Measurements from ENCODE around the gene CBR3. TPM values are rescaled to one million over a fixed set of nuclear protein-coding genes. Genes with fewer than 3 reads are reported as not detected.

CBR3 gene
- total RNA-seq, 1 donor from 2014 or later: 0.31 TPM

DNA sequence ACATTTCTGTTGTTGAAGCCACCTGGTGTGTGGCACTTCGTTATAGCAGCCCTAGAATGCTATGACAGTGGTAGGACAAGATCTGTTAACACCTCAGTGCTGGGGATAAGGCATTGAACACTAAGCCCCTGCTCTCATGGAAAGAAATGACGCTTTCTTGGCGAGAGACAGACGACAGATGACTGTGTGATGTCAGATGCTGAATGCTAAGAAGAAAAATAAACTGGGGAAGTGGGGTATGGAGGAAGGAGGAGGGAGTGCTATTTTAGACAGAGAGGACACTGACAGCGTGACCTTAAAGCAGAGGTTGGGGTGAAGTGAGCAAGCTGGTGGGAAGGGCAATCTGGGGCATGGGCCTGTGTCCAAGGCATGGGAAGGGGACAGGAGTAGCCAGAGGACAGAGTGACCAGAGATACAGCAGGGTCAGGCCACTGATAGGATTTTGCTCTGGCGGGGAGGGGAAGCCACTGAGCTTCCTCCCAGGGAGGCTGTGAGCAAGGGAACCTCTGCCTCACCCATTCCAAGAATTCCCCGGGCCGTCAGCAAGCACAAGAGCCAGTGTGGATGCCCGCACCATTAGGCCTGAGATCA lies 37.0 kb downstream of the CBR3 start:
- Mint-ChIP-seq H3K36me3 (peaks cover 12% of the 10 kb centered on the region), H3K4me3 (no peak overlapping the region), H3K27ac (no peak overlapping the region), H3K4me1 (peaks cover 3% of the 10 kb centered on the region), H3K27me3 (ENCODE audit: low read depth) (no peaks in the 10 kb centered on the region), H3K9me3 (no peaks in the 10 kb centered on the region)
- DNase-seq (ENCODE audit: low spot score in 2 of 2, unreplicated experiment in 2 of 2): no peak
- TF ChIP-seq, protein P1, sequence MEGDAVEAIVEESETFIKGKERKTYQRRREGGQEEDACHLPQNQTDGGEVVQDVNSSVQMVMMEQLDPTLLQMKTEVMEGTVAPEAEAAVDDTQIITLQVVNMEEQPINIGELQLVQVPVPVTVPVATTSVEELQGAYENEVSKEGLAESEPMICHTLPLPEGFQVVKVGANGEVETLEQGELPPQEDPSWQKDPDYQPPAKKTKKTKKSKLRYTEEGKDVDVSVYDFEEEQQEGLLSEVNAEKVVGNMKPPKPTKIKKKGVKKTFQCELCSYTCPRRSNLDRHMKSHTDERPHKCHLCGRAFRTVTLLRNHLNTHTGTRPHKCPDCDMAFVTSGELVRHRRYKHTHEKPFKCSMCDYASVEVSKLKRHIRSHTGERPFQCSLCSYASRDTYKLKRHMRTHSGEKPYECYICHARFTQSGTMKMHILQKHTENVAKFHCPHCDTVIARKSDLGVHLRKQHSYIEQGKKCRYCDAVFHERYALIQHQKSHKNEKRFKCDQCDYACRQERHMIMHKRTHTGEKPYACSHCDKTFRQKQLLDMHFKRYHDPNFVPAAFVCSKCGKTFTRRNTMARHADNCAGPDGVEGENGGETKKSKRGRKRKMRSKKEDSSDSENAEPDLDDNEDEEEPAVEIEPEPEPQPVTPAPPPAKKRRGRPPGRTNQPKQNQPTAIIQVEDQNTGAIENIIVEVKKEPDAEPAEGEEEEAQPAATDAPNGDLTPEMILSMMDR (IDR thresholded peaks at IDR 0.05; ENCODE audit: unreplicated experiment): no peak

DNA sequence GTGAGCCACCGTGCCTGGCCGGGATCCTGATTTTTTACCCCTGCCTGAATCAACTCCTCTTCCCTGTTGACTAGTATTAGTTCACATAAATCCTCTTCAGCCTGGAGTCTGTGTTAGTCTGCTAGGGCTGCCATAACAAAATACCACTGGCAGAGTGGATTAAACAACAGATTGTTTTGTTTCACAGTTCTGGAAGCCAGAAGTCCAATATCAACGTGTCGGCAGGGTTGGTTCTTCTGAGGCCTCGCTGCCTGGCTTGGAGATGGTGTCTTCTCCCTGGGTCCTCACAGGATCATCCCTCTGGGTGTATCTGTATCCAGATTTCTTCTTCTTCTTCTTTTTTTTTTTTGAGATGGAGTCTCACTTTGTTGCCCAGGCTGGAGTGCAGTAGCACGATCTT lies 39.9 kb downstream of the CBR3 start:
- no peak overlapping the region for H3K4me3 Mint-ChIP-seq
- H3K27ac Mint-ChIP-seq: no peak overlapping the region
- TF ChIP-seq, protein P1 (IDR thresholded peaks at IDR 0.05; ENCODE audit: unreplicated experiment): no peak
- peaks cover 9% of the 10 kb centered on the region for H3K36me3 Mint-ChIP-seq
- H3K27me3 Mint-ChIP-seq (ENCODE audit: low read depth): no peaks in the 10 kb centered on the region
- peaks cover 9% of the 10 kb centered on the region for H3K9me3 Mint-ChIP-seq
- no peak for DNase-seq (ENCODE audit: low spot score in 2 of 2, unreplicated experiment in 2 of 2)
- no peaks in the 10 kb centered on the region for H3K4me1 Mint-ChIP-seq

DNA sequence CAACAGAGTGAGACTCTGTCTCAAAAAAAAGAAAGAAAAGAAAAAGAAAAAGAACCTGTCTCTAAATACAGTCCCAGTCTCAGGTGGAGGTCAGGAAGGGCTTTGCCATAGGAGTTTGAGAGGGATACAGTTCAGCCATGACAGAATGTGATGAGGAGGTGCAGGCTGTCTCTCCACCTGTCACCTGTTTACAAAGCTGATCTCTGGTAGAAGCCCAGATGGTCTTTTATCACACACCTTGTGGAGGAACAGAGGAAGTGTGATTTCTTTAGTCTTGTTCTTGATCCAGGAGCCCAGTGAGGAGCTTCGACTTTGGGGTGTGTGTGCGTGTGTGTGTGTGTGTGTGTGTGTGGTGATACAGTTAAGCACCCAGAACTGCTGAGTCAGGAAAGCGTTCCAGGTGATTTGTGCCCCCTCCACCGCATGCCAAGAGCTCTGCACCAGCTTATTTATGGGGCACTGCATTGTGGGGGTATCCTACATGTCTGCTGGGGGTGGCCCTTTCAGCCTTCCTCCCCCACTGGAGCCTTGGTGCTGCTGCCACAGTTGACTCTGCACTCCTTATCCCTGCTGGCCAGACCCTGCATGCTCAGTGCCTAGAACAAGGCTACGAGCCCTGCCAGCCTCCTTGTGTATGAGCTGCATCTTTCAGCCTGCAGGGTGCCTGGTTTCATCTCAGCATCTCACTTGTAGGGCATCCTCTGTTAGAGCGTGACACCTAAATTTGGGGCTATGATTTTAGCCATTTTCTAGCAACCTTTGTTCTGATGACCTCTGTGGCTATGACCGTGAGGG lies 41.1 kb downstream of the CBR3 start:
- H3K4me3 Mint-ChIP-seq: no peak overlapping the region
- H3K36me3 Mint-ChIP-seq: peaks cover 8% of the 10 kb centered on the region
- no peaks in the 10 kb centered on the region for H3K4me1 Mint-ChIP-seq
- H3K27ac Mint-ChIP-seq: no peak overlapping the region
- TF ChIP-seq, protein P1 (IDR thresholded peaks at IDR 0.05; ENCODE audit: unreplicated experiment): no peak
- peaks cover 11% of the 10 kb centered on the region for H3K9me3 Mint-ChIP-seq
- no peak for DNase-seq (ENCODE audit: low spot score in 2 of 2, unreplicated experiment in 2 of 2)
- H3K27me3 Mint-ChIP-seq (ENCODE audit: low read depth): no peaks in the 10 kb centered on the region

DNA sequence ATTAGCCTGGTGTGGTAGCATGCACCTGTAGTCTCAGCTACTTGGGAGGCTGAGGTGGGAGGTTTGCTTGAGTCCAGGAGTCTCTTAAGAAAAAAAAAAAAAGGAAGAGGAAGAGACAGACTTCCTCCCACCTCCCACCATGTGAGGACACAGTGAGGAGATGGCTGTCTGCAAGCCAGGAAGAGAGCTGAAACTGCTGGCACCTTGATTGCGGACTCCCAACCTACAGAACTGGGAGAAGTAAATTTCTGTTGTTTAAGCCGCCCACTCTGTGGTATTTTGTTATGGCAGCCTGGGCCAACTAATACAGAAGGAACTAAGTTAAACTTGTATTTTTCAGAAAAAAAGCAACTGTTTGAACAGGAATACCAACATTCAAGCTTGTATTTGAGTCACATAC lies 43.5 kb downstream of the CBR3 start:
- Mint-ChIP-seq H3K9me3 (peaks cover 13% of the 10 kb centered on the region), H3K27ac (no peak overlapping the region), H3K4me1 (no peaks in the 10 kb centered on the region), H3K4me3 (no peak overlapping the region), H3K27me3 (ENCODE audit: low read depth) (no peaks in the 10 kb centered on the region), H3K36me3 (peaks cover 9% of the 10 kb centered on the region)
- DNase-seq (ENCODE audit: low spot score in 2 of 2, unreplicated experiment in 2 of 2): no peak
- TF ChIP-seq, protein P1 (IDR thresholded peaks at IDR 0.05; ENCODE audit: unreplicated experiment): no peak

DNA sequence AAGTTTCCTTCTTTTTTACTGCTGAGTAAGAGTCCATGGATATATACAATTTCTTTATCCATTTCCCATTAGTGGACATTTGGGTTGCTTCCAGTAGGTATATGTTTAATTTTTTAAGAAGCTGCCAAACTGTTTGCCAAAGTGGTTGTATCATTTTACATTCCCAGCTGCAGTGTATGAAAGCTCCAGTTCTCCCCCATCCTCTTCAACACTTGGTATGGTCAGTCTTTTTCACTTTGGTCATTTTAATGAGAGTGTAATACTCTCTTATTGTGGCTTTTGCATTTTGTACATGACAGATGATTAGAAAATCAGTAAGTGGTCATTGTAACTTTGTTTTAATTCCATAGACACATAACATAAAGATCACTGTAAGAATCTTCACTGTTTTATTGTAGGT lies 44.3 kb downstream of the CBR3 start:
- H3K4me1 Mint-ChIP-seq: no peaks in the 10 kb centered on the region
- TF ChIP-seq, protein P1 (IDR thresholded peaks at IDR 0.05; ENCODE audit: unreplicated experiment): no peak
- H3K27ac Mint-ChIP-seq: no peak overlapping the region
- H3K36me3 Mint-ChIP-seq: peaks cover 9% of the 10 kb centered on the region
- peaks cover 13% of the 10 kb centered on the region for H3K9me3 Mint-ChIP-seq
- H3K4me3 Mint-ChIP-seq: no peak overlapping the region
- H3K27me3 Mint-ChIP-seq (ENCODE audit: low read depth): no peaks in the 10 kb centered on the region
- DNase-seq (ENCODE audit: low spot score in 2 of 2, unreplicated experiment in 2 of 2): no peak
